K562 (cell line): ENCODE data around the gene VPS11. TPM values are rescaled to one million over a fixed set of nuclear protein-coding genes. Genes with fewer than 3 reads are reported as not detected.
A peak's percentile ranks its signal among the peaks of the same experiment; 100 is the strongest.

Experiments
- ATF6 ChIP-seq: sonication (generic); formaldehyde crosslinking; IDR thresholded peaks from 2 replicates; pipeline ENCODE4 v1.4.0; 2020; ENCODE audit warnings: mild to moderate bottlenecking, missing genetic modification reagents
- BCL6 ChIP-seq: fragments of 250-450 bp; sonication (Bioruptor Pico); IDR thresholded peaks from 2 replicates; pipeline ENCODE4 v1.4.0; 2020
- CBFA2T3 ChIP-seq: fragments of 450-650 bp; IDR thresholded peaks from 2 replicates; pipeline ENCODE4 v1.6.1; 2017
- CCNT2 ChIP-seq: IDR thresholded peaks from 2 replicates; pipeline ENCODE4 v1.6.1; 2011; ENCODE audit warnings: borderline replicate concordance, low read depth, mild to moderate bottlenecking, moderate library complexity, mixed read lengths, low read length; ENCODE audit not compliant: insufficient read length; ENCODE audit errors: extremely low read depth
- CHCHD3 ChIP-seq: fragments of 250-450 bp; sonication (Bioruptor Pico); IDR thresholded peaks from 2 replicates; pipeline ENCODE4 v2.1.2; 2022; ENCODE audit warnings: mild to moderate bottlenecking
- CREM ChIP-seq: IDR thresholded peaks from 2 replicates; pipeline ENCODE4 v1.6.1; 2014; ENCODE audit warnings: antibody characterized with exemption, low read depth
- DPF2 ChIP-seq: fragments of 450-650 bp; IDR thresholded peaks from 2 replicates; pipeline ENCODE4 v1.6.1; 2016
- ESRRB ChIP-seq: fragments of 250-450 bp; sonication (Bioruptor Pico); IDR thresholded peaks from 2 replicates; pipeline ENCODE4 v1.5.0; 2020; ENCODE audit warnings: mild to moderate bottlenecking, moderate library complexity, borderline replicate concordance
- ETV1 ChIP-seq: fragments of 450-650 bp; conservative IDR thresholded peaks from 2 replicates; pipeline ENCODE4 v1.6.1; 2016; ENCODE audit warnings: missing genetic modification characterization, control low read depth, low read depth, missing compliant biosample characterization
- FOS ChIP-seq: IDR thresholded peaks from 3 replicates; pipeline ENCODE4 v1.6.1; 2011; ENCODE audit not compliant: insufficient read length; ENCODE audit errors: extremely low read depth
- HNRNPL ChIP-seq: fragments of 200-400 bp; formaldehyde crosslinking; IDR thresholded peaks from 2 replicates; pipeline ENCODE4 v1.6.1; 2017; ENCODE audit warnings: low read depth, mild to moderate bottlenecking, low read length
- LARP7 ChIP-seq: fragments of 450-650 bp; IDR thresholded peaks from 2 replicates; pipeline ENCODE4 v1.6.1; 2016
- PHB2 ChIP-seq: fragments of 450-650 bp; IDR thresholded peaks from 2 replicates; pipeline ENCODE4 v1.6.1; 2017; ENCODE audit warnings: low read depth
- POU5F1 ChIP-seq: fragments of 150-350 bp; IDR thresholded peaks from 2 replicates; pipeline ENCODE4 v1.6.1; 2014; ENCODE audit warnings: borderline replicate concordance, low read length, low read depth, mild to moderate bottlenecking; ENCODE audit not compliant: partially characterized antibody
- RAD51 ChIP-seq: fragments of 450-650 bp; IDR thresholded peaks from 2 replicates; pipeline ENCODE4 v1.7.1; 2016; ENCODE audit warnings: low read depth, mild to moderate bottlenecking, borderline replicate concordance
- SAP30 ChIP-seq: fragments of 200-600 bp; sonication (generic); IDR thresholded peaks from 2 replicates; pipeline ENCODE4 v1.6.1; 2012; ENCODE audit warnings: borderline replicate concordance, low read depth, mild to moderate bottlenecking, moderate library complexity, low read length, control low read depth, inconsistent platforms; ENCODE audit not compliant: insufficient read depth, poor library complexity, severe bottlenecking
- SETDB1 ChIP-seq: IDR thresholded peaks from one replicate; pipeline ENCODE4 v1.6.1; 2012; ENCODE audit warnings: low read length, control low read depth, inconsistent platforms
- SNRNP70 ChIP-seq: fragments of 200-400 bp; formaldehyde crosslinking; optimal IDR thresholded peaks from 2 replicates; pipeline ENCODE3; 2017; ENCODE audit warnings: low read depth, low read length
- SRSF7 ChIP-seq: fragments of 200-400 bp; formaldehyde crosslinking; optimal IDR thresholded peaks from 2 replicates; pipeline ENCODE3; 2017; ENCODE audit warnings: mild to moderate bottlenecking, low read depth, low read length
- TCFL5 ChIP-seq: fragments of 250-450 bp; sonication (Bioruptor Pico); conservative IDR thresholded peaks from 2 replicates; pipeline ENCODE4 v1.6.1; 2021; ENCODE audit warnings: mild to moderate bottlenecking, moderate library complexity, matching md5 sums
- USF1 ChIP-seq: sonication (generic); formaldehyde crosslinking; IDR thresholded peaks from 2 replicates; pipeline ENCODE4 v1.9.0; 2022; ENCODE audit warnings: mild to moderate bottlenecking, missing genetic modification reagents
- YBX1 ChIP-seq: fragments of 450-650 bp; IDR thresholded peaks from 2 replicates; pipeline ENCODE4 v1.7.1; 2016; ENCODE audit warnings: mild to moderate bottlenecking
- ZNF398 ChIP-seq: fragments of 250-450 bp; sonication (Bioruptor Pico); IDR thresholded peaks from 2 replicates; pipeline ENCODE4 v1.8.0; 2021; ENCODE audit warnings: moderate library complexity, mild to moderate bottlenecking, inconsistent platforms
- ZNF639 ChIP-seq, 2 experiments: fragments of 200-800 bp in 1 of 2; sonication (Bioruptor generic) in 1 of 2; sonication (generic) in 1 of 2; formaldehyde crosslinking in 1 of 2; IDR thresholded peaks in 1 of 2; conservative IDR thresholded peaks in 1 of 2; 2 replicates each; pipeline versions ENCODE4 v1.5.0 to v1.6.1; 2016 to 2020; ENCODE audit warnings: missing compliant biosample characterization in 1 of 2, missing genetic modification characterization in 1 of 2, missing genetic modification reagents in 1 of 2
- ZNF668 ChIP-seq: fragments of 250-450 bp; sonication (Bioruptor Pico); IDR thresholded peaks from 2 replicates; pipeline ENCODE4 v1.8.0; 2022; ENCODE audit warnings: mild to moderate bottlenecking, inconsistent platforms
- polyA plus RNA-seq, 8 experiments: library from polyadenylated mRNA; depleted of rRNA in 4 of 8; stranded (reverse) in 5 of 8; unstranded in 3 of 8; fragments of >200 nt; fragmentation: Nextera tagmentation in 2 of 8; fragmentation: Illumina TruSeq in 1 of 8; extraction: Ambion mirVana in 2 of 8; extraction: Trizol in 1 of 8; gene quantifications; 2 replicates each; pipeline versions ENCODE4 v1.2.1 to v1.2.3, GENCODE V29; 2011 to 2014; ENCODE audit warnings: inconsistent platforms in 1 of 8, missing spikeins in 1 of 8
- total RNA-seq, 7 experiments: library from RNA; depleted of rRNA in 6 of 7; stranded (reverse); fragments of >200 nt in 6 of 7; fragmentation: Illumina TruSeq in 2 of 7; extraction: Trizol in 2 of 7; gene quantifications; 2 replicates each; pipeline versions ENCODE4 v1.2.1 to v1.2.3, GENCODE V29; 2011 to 2021; ENCODE audit warnings: low replicate concordance in 1 of 7

Gene VPS11
- total and polyA plus RNA-seq, 9 of the 15 experiments (the other 6 are each of a cell fraction or from before 2014, with no cell fraction given) = 14.1 to 35.5 (median 27.5) TPM

GRCh38 chr11:119087747-119088241 lies 20.2 kb downstream of the VPS11 start (continued):
- TF ChIP-seq FOS (no peak), CBFA2T3 (peak; percentile 99), SRSF7 (no peak), ZNF639 (CRISPR knock-in tag; conservative IDR thresholded peaks at IDR 0.05 in 1 of 2, IDR thresholded peaks at IDR 0.05 in 1 of 2) (peak in 1 of 2 experiments; percentile 87; a peak in 2 of 4 replicates), SAP30 (peak; percentile 40), SETDB1 (no peak), ZNF668 (CRISPR knock-in tag) (no peak), ZNF398 (CRISPR knock-in tag) (no peak), TCFL5 (CRISPR knock-in tag) (no peak), SNRNP70 (no peak), DPF2 (peak; percentile 99), CCNT2 (peak; percentile 99), CREM (peak; percentile 87), RAD51 (no peak), CHCHD3 (no peak), YBX1 (no peak), USF1 (CRISPR knock-in tag) (no peak), LARP7 (no peak), ATF6 (CRISPR knock-in tag) (no peak), BCL6 (CRISPR knock-in tag) (no peak), POU5F1 (no peak), PHB2 (peak; percentile 94), ESRRB (CRISPR knock-in tag) (no peak), ETV1 (tag) (peak; percentile 88), HNRNPL (no peak; the same call in 1 of the 2 replicates)
